Right lobe of liver (tissue), 6 donors: ENCODE results near the gene LRP5. TPM values are rescaled to one million over a fixed set of nuclear protein-coding genes. Genes with fewer than 3 reads are reported as not detected.

Experiments used
- ATAC-seq, 4 donors: fragments of 200-7000 bp; cut with Tn5 transposase; one replicate each; pipeline ENCODE4 v1.9.1; 2020; ENCODE audit warnings: mild to moderate bottlenecking in 4 of 4, moderate library complexity in 4 of 4
- DNase-seq, 3 donors: peaks; one replicate each; pipeline ENCODE4 v3.0.0-alpha.2; 2020
- H3K27ac ChIP-seq, 3 donors: fragments of 200-600 bp; one replicate each; pipeline ENCODE4 v1.8.0; 2022
- H3K27me3 ChIP-seq, 2 donors: fragments of 200-600 bp; one replicate each; pipeline ENCODE4 v1.8.0; 2022
- H3K36me3 ChIP-seq, 4 donors: fragments of 200-600 bp; sonication (generic) in 1 of 4; one replicate each; pipeline versions ENCODE4 v1.5.1 to v1.8.0; 2017 to 2022; ENCODE audit warnings: control low read depth in 1 of 4
- H3K4me1 ChIP-seq, 4 donors: fragments of 200-600 bp; sonication (generic) in 1 of 4; one replicate each; pipeline versions ENCODE4 v1.5.1 to v1.8.0; 2017 to 2022; ENCODE audit warnings: control low read depth in 1 of 4
- H3K4me3 ChIP-seq, 3 donors: fragments of 200-600 bp; one replicate each; pipeline ENCODE4 v1.8.0; 2022
- H3K9me3 ChIP-seq, 4 donors: fragments of 200-600 bp; sonication (generic) in 1 of 4; one replicate each; pipeline versions ENCODE4 v1.5.1 to v1.8.0; 2017 to 2022; ENCODE audit warnings: control low read depth in 1 of 4
- CTCF ChIP-seq, 4 donors: fragments of 200-600 bp in 3 of 4; fragments of 450-650 bp in 1 of 4; IDR thresholded peaks; one replicate each; pipeline versions ENCODE4 v1.5.1 to v1.8.0; 2016 to 2022; ENCODE audit warnings: antibody characterized with exemption in 4 of 4, mild to moderate bottlenecking in 2 of 4
- POLR2A ChIP-seq: fragments of 450-650 bp; IDR thresholded peaks from one replicate; pipeline ENCODE4 v1.6.1; 2017; ENCODE audit warnings: antibody characterized with exemption, mild to moderate bottlenecking
- WGBS: methylation state at CpG from one replicate; pipeline ENCODE4 v1.1.6; 2018; ENCODE audit warnings: low coverage, low lambda C conversion rate; ENCODE audit not compliant: insufficient coverage; ENCODE audit errors: missing lambda C conversion rate; 5-methylcytosine and 5-hydroxymethylcytosine counted together
- intact Hi-C, 2 donors: fragments of 100-400 bp; cut with DNase I; formaldehyde crosslinking; loops; one replicate each; pipeline versions ENCODE4 v1.11.2 to v1.14.1; 2022
- small RNA-seq, 2 experiments: library from RNA; depleted of rRNA; stranded (forward); fragments of <200 nt; gene quantifications; one replicate each; pipeline ENCODE3, GENCODE V24; 2016
- total RNA-seq, 6 experiments: library from RNA; depleted of rRNA in 2 of 6; stranded (reverse); fragments of >200 nt in 2 of 6; fragmentation: NEBNext Ultra II Directional in 3 of 6; extraction: Animal tissue kit (Norgen Biotek cat#: 25700) in 3 of 6; gene quantifications; one replicate each; pipeline versions ENCODE4 v1.1.0 to v1.2.4, GENCODE V29; 2016 to 2023
- donor health status: DM: no; HTN: yes; CAD: no.
- donor health status: DM: no; HTN: no; CAD: no.
- donor health status: DM: no; HTN: no; CAD: no.
- donor health status: DM: no; HTN: yes; CAD: no.
- donor health status: DM: no; HTN: yes; CAD: no.

The LRP5 gene
- total RNA-seq, 6 experiments from 2014 or later = 74.4 to 120 (median 88.2) TPM

- no peaks in the 10 kb centered on the region for H3K9me3 ChIP-seq
- H3K4me3 ChIP-seq = no peak overlapping the region
- H3K4me1 ChIP-seq = peaks cover 0 to 30% (median 7%) of the 10 kb centered on the region in 4 donors
- H3K36me3 ChIP-seq = no peaks in the 10 kb centered on the region
- DNase-seq = no peak
- TF ChIP-seq POLR2A (no peak), CTCF (IDR thresholded peaks at IDR 0.05) (no peak)
- ATAC-seq = no peak
- H3K27ac ChIP-seq = no peak overlapping the region
- intact Hi-C loops = no loop called here
- 43% methylated on average over 3 of the region's 3 CpGs for WGBS
- H3K27me3 ChIP-seq = no peaks in the 10 kb centered on the region
These were observed 182.9 kb downstream of the LRP5 start for GRCh38 chr11:68495220-68495729.

GRCh38 chr11:68495872-68496271, 183.5 kb downstream of the LRP5 start:
- H3K4me1 ChIP-seq = peaks cover 0 to 34% (median 7%) of the 10 kb centered on the region in 4 donors
- H3K4me3 ChIP-seq = no peak overlapping the region
- TF ChIP-seq CTCF (IDR thresholded peaks at IDR 0.05) = no peak
- TF ChIP-seq POLR2A = no peak
- intact Hi-C loops = no loop called here
- no peaks in the 10 kb centered on the region for H3K27me3 ChIP-seq
- no peaks in the 10 kb centered on the region for H3K9me3 ChIP-seq
- DNase-seq = no peak
- no peaks in the 10 kb centered on the region for H3K36me3 ChIP-seq
- WGBS = 79% methylated on average over 3 of the region's 3 CpGs
- H3K27ac ChIP-seq = no peak overlapping the region
- no peak for ATAC-seq

- ATAC-seq = peak in 1 of 4 donors; percentile 85
- no peak for DNase-seq
- Histone ChIP-seq H3K4me1 (peaks cover 0 to 28% (median 7%) of the 10 kb centered on the region in 4 donors), H3K27ac (no peak overlapping the region), H3K4me3 (no peak overlapping the region), H3K36me3 (no peaks in the 10 kb centered on the region), H3K9me3 (no peaks in the 10 kb centered on the region), H3K27me3 (no peaks in the 10 kb centered on the region)
- intact Hi-C loops = no loop called here
- TF ChIP-seq CTCF (IDR thresholded peaks at IDR 0.05) (no peak), POLR2A (no peak)
- 20% methylated on average over 2 of the region's 2 CpGs for WGBS
These were observed 185.4 kb downstream of the LRP5 start for GRCh38 chr11:68497761-68498160.

GRCh38 chr11:68498321-68498720, 185.9 kb downstream of the LRP5 start:
- no peaks in the 10 kb centered on the region for H3K27me3 ChIP-seq
- H3K36me3 ChIP-seq = no peaks in the 10 kb centered on the region
- intact Hi-C loops = no loop called here
- no peak overlapping the region for H3K4me3 ChIP-seq
- no peaks in the 10 kb centered on the region for H3K9me3 ChIP-seq
- 14% methylated on average over 2 of the region's 2 CpGs for WGBS
- TF ChIP-seq POLR2A = no peak
- peaks cover 0 to 31% (median 7%) of the 10 kb centered on the region in 4 donors for H3K4me1 ChIP-seq
- no peak overlapping the region for H3K27ac ChIP-seq
- ATAC-seq = peak; percentile 35 to 59 (median 48)
- DNase-seq = no peak

Small RNA genes lying within 50 kb of the gene (small RNA-seq; reads per million reads assigned to genes)
- 0 reads per million in 2 experiments for gene NDUFA3P2

Other genes starting within 250 kb of the LRP5 start
- gene CHKA, start 191.2 kb upstream of the LRP5 start, total RNA-seq = 10 to 100 TPM; 15.1 to 35.8 (median 28.5) TPM
- 10 to 100 TPM; 14.3 to 25.9 (median 17.6) TPM for gene KMT5B, start 99.3 kb upstream of the LRP5 start, total RNA-seq
- 10 to 100 TPM; 39.4 to 70.9 (median 62.4) TPM for gene C11orf24, start 40.6 kb upstream of the LRP5 start, total RNA-seq
- 10 to 100 TPM; 35.8 to 48.3 (median 39.2) TPM for gene PPP6R3, start 148.2 kb downstream of the LRP5 start, total RNA-seq